H1 (cell line): ENCODE results near the gene PCDHB12. TPM values are rescaled to one million over a fixed set of nuclear protein-coding genes. Genes with fewer than 3 reads are reported as not detected.

ENCODE experiments used
- EP300 ChIP-seq, 2 experiments: IDR thresholded peaks; 1 replicate in 1 of 2; 2 replicates in 1 of 2; pipeline ENCODE4 v1.6.1; 2011 to 2012; ENCODE audit warnings: low read depth in 2 of 2, low read length in 2 of 2, mild to moderate bottlenecking in 2 of 2, borderline replicate concordance in 1 of 2, inconsistent platforms in 1 of 2, moderate library complexity in 1 of 2
- FOSL1 ChIP-seq: IDR thresholded peaks from 2 replicates; pipeline ENCODE4 v1.6.1; 2011; ENCODE audit warnings: mild to moderate bottlenecking, low read depth, low read length, moderate library complexity; ENCODE audit not compliant: insufficient read depth
- JUN ChIP-seq: IDR thresholded peaks from 2 replicates; pipeline ENCODE4 v1.6.1; 2011; ENCODE audit warnings: low read depth, mild to moderate bottlenecking, improper control_type of control experiment, low read length
- TBP ChIP-seq: IDR thresholded peaks from 2 replicates; pipeline ENCODE4 v1.6.1; 2011; ENCODE audit warnings: low read depth, low read length, improper control_type of control experiment
- polyA plus RNA-seq, 7 experiments: library from polyadenylated mRNA; depleted of rRNA in 3 of 7; stranded (reverse) in 5 of 7; unstranded in 2 of 7; fragments of >200 nt in 5 of 7; fragments of 200-250 nt in 2 of 7; gene quantifications; 1 replicate in 5 of 7; 2 replicates in 1 of 7; 4 replicates in 1 of 7; pipeline versions ENCODE4 v1.2.1 to v1.2.3, GENCODE V29; 2011 to 2013; ENCODE audit warnings: missing spikeins in 2 of 7, mixed read lengths in 2 of 7
- total RNA-seq: library from RNA; stranded (reverse); fragmentation: NEBNext Ultra II Directional; extraction: Animal tissue kit (Norgen Biotek cat#: 25700); gene quantifications from 2 replicates; pipeline ENCODE4 v1.2.1, GENCODE V29; 2021
- TF ChIP-seq, protein P1 (sequence below): fragments of 300-600 bp; sonication (generic); IDR thresholded peaks from 2 replicates; pipeline ENCODE4 v1.7.1; 2012; ENCODE audit warnings: low read length, moderate library complexity, mild to moderate bottlenecking, inconsistent platforms; ENCODE audit not compliant: insufficient replicate concordance

Gene PCDHB12
- total and polyA plus RNA-seq, 2 of the 8 experiments (the other 6 are each of a cell fraction or from before 2014, with no cell fraction given), result 1.1 to 2.0 TPM

- TF ChIP-seq, protein P1, sequence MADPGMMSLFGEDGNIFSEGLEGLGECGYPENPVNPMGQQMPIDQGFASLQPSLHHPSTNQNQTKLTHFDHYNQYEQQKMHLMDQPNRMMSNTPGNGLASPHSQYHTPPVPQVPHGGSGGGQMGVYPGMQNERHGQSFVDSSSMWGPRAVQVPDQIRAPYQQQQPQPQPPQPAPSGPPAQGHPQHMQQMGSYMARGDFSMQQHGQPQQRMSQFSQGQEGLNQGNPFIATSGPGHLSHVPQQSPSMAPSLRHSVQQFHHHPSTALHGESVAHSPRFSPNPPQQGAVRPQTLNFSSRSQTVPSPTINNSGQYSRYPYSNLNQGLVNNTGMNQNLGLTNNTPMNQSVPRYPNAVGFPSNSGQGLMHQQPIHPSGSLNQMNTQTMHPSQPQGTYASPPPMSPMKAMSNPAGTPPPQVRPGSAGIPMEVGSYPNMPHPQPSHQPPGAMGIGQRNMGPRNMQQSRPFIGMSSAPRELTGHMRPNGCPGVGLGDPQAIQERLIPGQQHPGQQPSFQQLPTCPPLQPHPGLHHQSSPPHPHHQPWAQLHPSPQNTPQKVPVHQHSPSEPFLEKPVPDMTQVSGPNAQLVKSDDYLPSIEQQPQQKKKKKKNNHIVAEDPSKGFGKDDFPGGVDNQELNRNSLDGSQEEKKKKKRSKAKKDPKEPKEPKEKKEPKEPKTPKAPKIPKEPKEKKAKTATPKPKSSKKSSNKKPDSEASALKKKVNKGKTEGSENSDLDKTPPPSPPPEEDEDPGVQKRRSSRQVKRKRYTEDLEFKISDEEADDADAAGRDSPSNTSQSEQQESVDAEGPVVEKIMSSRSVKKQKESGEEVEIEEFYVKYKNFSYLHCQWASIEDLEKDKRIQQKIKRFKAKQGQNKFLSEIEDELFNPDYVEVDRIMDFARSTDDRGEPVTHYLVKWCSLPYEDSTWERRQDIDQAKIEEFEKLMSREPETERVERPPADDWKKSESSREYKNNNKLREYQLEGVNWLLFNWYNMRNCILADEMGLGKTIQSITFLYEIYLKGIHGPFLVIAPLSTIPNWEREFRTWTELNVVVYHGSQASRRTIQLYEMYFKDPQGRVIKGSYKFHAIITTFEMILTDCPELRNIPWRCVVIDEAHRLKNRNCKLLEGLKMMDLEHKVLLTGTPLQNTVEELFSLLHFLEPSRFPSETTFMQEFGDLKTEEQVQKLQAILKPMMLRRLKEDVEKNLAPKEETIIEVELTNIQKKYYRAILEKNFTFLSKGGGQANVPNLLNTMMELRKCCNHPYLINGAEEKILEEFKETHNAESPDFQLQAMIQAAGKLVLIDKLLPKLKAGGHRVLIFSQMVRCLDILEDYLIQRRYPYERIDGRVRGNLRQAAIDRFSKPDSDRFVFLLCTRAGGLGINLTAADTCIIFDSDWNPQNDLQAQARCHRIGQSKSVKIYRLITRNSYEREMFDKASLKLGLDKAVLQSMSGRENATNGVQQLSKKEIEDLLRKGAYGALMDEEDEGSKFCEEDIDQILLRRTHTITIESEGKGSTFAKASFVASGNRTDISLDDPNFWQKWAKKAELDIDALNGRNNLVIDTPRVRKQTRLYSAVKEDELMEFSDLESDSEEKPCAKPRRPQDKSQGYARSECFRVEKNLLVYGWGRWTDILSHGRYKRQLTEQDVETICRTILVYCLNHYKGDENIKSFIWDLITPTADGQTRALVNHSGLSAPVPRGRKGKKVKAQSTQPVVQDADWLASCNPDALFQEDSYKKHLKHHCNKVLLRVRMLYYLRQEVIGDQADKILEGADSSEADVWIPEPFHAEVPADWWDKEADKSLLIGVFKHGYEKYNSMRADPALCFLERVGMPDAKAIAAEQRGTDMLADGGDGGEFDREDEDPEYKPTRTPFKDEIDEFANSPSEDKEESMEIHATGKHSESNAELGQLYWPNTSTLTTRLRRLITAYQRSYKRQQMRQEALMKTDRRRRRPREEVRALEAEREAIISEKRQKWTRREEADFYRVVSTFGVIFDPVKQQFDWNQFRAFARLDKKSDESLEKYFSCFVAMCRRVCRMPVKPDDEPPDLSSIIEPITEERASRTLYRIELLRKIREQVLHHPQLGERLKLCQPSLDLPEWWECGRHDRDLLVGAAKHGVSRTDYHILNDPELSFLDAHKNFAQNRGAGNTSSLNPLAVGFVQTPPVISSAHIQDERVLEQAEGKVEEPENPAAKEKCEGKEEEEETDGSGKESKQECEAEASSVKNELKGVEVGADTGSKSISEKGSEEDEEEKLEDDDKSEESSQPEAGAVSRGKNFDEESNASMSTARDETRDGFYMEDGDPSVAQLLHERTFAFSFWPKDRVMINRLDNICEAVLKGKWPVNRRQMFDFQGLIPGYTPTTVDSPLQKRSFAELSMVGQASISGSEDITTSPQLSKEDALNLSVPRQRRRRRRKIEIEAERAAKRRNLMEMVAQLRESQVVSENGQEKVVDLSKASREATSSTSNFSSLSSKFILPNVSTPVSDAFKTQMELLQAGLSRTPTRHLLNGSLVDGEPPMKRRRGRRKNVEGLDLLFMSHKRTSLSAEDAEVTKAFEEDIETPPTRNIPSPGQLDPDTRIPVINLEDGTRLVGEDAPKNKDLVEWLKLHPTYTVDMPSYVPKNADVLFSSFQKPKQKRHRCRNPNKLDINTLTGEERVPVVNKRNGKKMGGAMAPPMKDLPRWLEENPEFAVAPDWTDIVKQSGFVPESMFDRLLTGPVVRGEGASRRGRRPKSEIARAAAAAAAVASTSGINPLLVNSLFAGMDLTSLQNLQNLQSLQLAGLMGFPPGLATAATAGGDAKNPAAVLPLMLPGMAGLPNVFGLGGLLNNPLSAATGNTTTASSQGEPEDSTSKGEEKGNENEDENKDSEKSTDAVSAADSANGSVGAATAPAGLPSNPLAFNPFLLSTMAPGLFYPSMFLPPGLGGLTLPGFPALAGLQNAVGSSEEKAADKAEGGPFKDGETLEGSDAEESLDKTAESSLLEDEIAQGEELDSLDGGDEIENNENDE, result no peak
- TF ChIP-seq FOSL1 (no peak), TBP (no peak), JUN (no peak), EP300 (IDR thresholded peaks at IDR 0.05; ENCODE audit: borderline replicate concordance in 1 of 2, low read depth in 2 of 2, low read length in 2 of 2) (no peak)
Measured at GRCh38 chr5:141236516-141237313, 28.2 kb downstream of the PCDHB12 start (continued).
